Parathyroid adenoma (tissue), 2 donors: Measurements from ENCODE around the gene KANK2.

ENCODE experiments used
- H2AFZ ChIP-seq: fragments of 300-600 bp; sonication (generic); one replicate; pipeline ENCODE4 v1.7.0; 2017; ENCODE audit warnings: antibody characterized with exemption, mild to moderate bottlenecking
- H3K27ac ChIP-seq: fragments of 300-600 bp; sonication (generic); one replicate; pipeline ENCODE4 v1.7.0; 2017
- H3K27me3 ChIP-seq: fragments of 300-600 bp; sonication (generic); one replicate; pipeline ENCODE4 v1.7.0; 2017; ENCODE audit warnings: low read length; ENCODE audit not compliant: control insufficient read depth, insufficient read depth
- H3K36me3 ChIP-seq: fragments of 300-600 bp; sonication (generic); one replicate; pipeline ENCODE4 v1.7.0; 2017; ENCODE audit warnings: low read length; ENCODE audit not compliant: control insufficient read depth, insufficient read depth
- H3K4me1 ChIP-seq: fragments of 300-600 bp; sonication (generic); one replicate; pipeline ENCODE4 v1.7.0; 2017; ENCODE audit warnings: control low read depth
- H3K4me2 ChIP-seq: fragments of 300-600 bp; sonication (generic); one replicate; pipeline ENCODE4 v1.7.0; 2017; ENCODE audit warnings: low read length
- H3K4me3 ChIP-seq: fragments of 300-600 bp; sonication (generic); one replicate; pipeline ENCODE4 v1.7.0; 2017; ENCODE audit warnings: low read depth, low read length
- H3K79me2 ChIP-seq: fragments of 300-600 bp; sonication (generic); one replicate; pipeline ENCODE4 v1.7.0; 2017; ENCODE audit warnings: control low read depth
- H3K9ac ChIP-seq: fragments of 300-600 bp; sonication (generic); one replicate; pipeline ENCODE4 v1.7.0; 2017; ENCODE audit warnings: mild to moderate bottlenecking
- H3K9me3 ChIP-seq: fragments of 300-600 bp; sonication (generic); one replicate; pipeline ENCODE4 v1.7.0; 2017; ENCODE audit warnings: low read length; ENCODE audit not compliant: control insufficient read depth
- TF ChIP-seq, protein P1 (sequence below): fragments of 300-600 bp; sonication (generic); IDR thresholded peaks from one replicate; pipeline ENCODE4 v1.7.0; 2017; ENCODE audit warnings: antibody characterized with exemption, mild to moderate bottlenecking
- donor health status: primary hyperparathyroidism.

The KANK2 gene

DNA sequence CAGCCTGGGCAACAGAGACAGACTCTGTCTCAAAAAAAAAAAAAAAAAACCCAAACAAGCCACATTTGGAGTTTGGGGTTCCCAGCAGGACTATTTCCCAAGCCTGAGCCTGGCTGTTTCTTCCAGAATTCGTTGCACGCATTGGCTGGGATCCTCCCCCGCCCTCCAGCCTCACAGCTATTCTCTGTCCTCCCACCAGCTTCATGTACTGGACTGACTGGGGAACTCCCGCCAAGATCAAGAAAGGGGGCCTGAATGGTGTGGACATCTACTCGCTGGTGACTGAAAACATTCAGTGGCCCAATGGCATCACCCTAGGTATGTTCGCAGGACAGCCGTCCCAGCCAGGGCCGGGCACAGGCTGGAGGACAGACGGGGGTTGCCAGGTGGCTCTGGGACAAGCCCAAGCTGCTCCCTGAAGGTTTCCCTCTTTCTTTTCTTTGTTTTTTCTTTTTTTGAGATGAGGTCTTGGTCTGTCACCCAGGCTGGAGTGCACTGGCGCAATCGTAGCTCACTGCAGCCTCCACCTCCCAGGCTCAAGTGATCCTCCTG lies 81.4 kb downstream of the KANK2 start:
- Histone ChIP-seq H3K4me1 (peaks cover 3% of the 10 kb centered on the region), H3K79me2 (no peaks in the 10 kb centered on the region), H3K36me3 (no peaks in the 10 kb centered on the region), H3K27ac (no peak overlapping the region), H3K9me3 (no peaks in the 10 kb centered on the region), H3K4me2 (no peak overlapping the region), H3K27me3 (no peaks in the 10 kb centered on the region), H2AFZ (no peak overlapping the region), H3K4me3 (no peak overlapping the region), H3K9ac (no peak overlapping the region)
- TF ChIP-seq, protein P1, sequence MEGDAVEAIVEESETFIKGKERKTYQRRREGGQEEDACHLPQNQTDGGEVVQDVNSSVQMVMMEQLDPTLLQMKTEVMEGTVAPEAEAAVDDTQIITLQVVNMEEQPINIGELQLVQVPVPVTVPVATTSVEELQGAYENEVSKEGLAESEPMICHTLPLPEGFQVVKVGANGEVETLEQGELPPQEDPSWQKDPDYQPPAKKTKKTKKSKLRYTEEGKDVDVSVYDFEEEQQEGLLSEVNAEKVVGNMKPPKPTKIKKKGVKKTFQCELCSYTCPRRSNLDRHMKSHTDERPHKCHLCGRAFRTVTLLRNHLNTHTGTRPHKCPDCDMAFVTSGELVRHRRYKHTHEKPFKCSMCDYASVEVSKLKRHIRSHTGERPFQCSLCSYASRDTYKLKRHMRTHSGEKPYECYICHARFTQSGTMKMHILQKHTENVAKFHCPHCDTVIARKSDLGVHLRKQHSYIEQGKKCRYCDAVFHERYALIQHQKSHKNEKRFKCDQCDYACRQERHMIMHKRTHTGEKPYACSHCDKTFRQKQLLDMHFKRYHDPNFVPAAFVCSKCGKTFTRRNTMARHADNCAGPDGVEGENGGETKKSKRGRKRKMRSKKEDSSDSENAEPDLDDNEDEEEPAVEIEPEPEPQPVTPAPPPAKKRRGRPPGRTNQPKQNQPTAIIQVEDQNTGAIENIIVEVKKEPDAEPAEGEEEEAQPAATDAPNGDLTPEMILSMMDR: no peak

- H3K9ac ChIP-seq: no peak overlapping the region
- no peaks in the 10 kb centered on the region for H3K79me2 ChIP-seq
- no peaks in the 10 kb centered on the region for H3K27me3 ChIP-seq
- H3K4me2 ChIP-seq: no peak overlapping the region
- TF ChIP-seq, protein P1: no peak
- no peak overlapping the region for H2AFZ ChIP-seq
- no peak overlapping the region for H3K4me3 ChIP-seq
- H3K36me3 ChIP-seq: no peaks in the 10 kb centered on the region
- peaks cover 3% of the 10 kb centered on the region for H3K4me1 ChIP-seq
- no peaks in the 10 kb centered on the region for H3K9me3 ChIP-seq
- no peak overlapping the region for H3K27ac ChIP-seq
Observed at GRCh38 chr19:11115042-11115441, 82.3 kb downstream of the KANK2 start.
